ENCODE results near the gene OR51D1.

OR51D1 gene

GRCh38 chr11:4647766-4648165 lies 10.5 kb downstream of the OR51D1 start:
- DNase-seq = no peak

GRCh38 chr11:4654635-4655369 lies 17.5 kb downstream of the OR51D1 start:
- no peak for DNase-seq

GRCh38 chr11:4658629-4659445 lies 21.6 kb downstream of the OR51D1 start:
- no peak for DNase-seq

- no peak for DNase-seq
Observed at GRCh38 chr11:4662876-4663275, 25.6 kb downstream of the OR51D1 start.

GRCh38 chr11:4664183-4664582 lies 26.9 kb downstream of the OR51D1 start:
- DNase-seq = no peak

- DNase-seq = no peak
Observed at GRCh38 chr11:4664786-4665185, 27.5 kb downstream of the OR51D1 start.

GRCh38 chr11:4665424-4665823 lies 28.1 kb downstream of the OR51D1 start:
- no peak for DNase-seq

- DNase-seq = no peak
Observed at GRCh38 chr11:4671741-4672140, 34.5 kb downstream of the OR51D1 start.

- no peak for DNase-seq
Observed at GRCh38 chr11:4672470-4672869, 35.2 kb downstream of the OR51D1 start.

GRCh38 chr11:4673781-4674180 lies 36.5 kb downstream of the OR51D1 start:
- no peak for DNase-seq

GRCh38 chr11:4677948-4678347 lies 40.7 kb downstream of the OR51D1 start:
- DNase-seq = no peak

- DNase-seq = no peak
Observed at GRCh38 chr11:4680341-4680740, 43.1 kb downstream of the OR51D1 start.

GRCh38 chr11:4682623-4683419 lies 45.5 kb downstream of the OR51D1 start:
- no peak for DNase-seq

GRCh38 chr11:4684631-4685285 lies 47.5 kb downstream of the OR51D1 start:
- DNase-seq = no peak
